HepG2 (cell line): Measurements from ENCODE around the gene AHCY. TPM values are rescaled to one million over a fixed set of nuclear protein-coding genes. Genes with fewer than 3 reads are reported as not detected.
A peak's percentile ranks its signal among the peaks of the same experiment; 100 is the strongest.

ENCODE experiments used
- ARNT2 ChIP-seq: sonication (generic); formaldehyde crosslinking; IDR thresholded peaks from 2 replicates; pipeline ENCODE4 v1.8.0; 2022; ENCODE audit warnings: mild to moderate bottlenecking, low read depth, missing genetic modification reagents, moderate library complexity
- CERS6 ChIP-seq: sonication (generic); formaldehyde crosslinking; IDR thresholded peaks from 2 replicates; pipeline ENCODE4 v1.5.0; 2020; ENCODE audit warnings: missing genetic modification reagents
- EZH2 ChIP-seq: conservative IDR thresholded peaks from 2 replicates; pipeline ENCODE4 v1.6.1; 2012; ENCODE audit warnings: mild to moderate bottlenecking, low read depth, low read length, moderate library complexity
- TMF1 ChIP-seq: sonication (generic); formaldehyde crosslinking; IDR thresholded peaks from 2 replicates; pipeline ENCODE4 v1.8.1; 2022; ENCODE audit warnings: low read depth, missing genetic modification reagents
- YY1 ChIP-seq: IDR thresholded peaks from 2 replicates; pipeline ENCODE4 v1.6.1; 2011; ENCODE audit warnings: low read length, low read depth, moderate library complexity, mild to moderate bottlenecking; ENCODE audit not compliant: insufficient read depth, insufficient replicate concordance
- ZHX2 ChIP-seq, 2 experiments: sonication (generic) in 1 of 2; formaldehyde crosslinking in 1 of 2; IDR thresholded peaks; 2 replicates each; pipeline versions ENCODE4 v1.6.1 to v1.9.0; 2014 to 2022; ENCODE audit warnings: antibody characterized with exemption in 1 of 2, borderline replicate concordance in 1 of 2, inconsistent platforms in 1 of 2, low read depth in 1 of 2, missing genetic modification reagents in 1 of 2
- ZMYM4 ChIP-seq: sonication (generic); formaldehyde crosslinking; IDR thresholded peaks from 2 replicates; pipeline ENCODE4 v1.8.1; 2023; ENCODE audit warnings: mild to moderate bottlenecking, missing genetic modification reagents
- ZNF569 ChIP-seq: sonication (generic); formaldehyde crosslinking; IDR thresholded peaks from 2 replicates; pipeline ENCODE4 v1.5.0; 2020; ENCODE audit warnings: mild to moderate bottlenecking, missing genetic modification reagents, moderate library complexity, borderline replicate concordance
- ZNF773 ChIP-seq: sonication (generic); formaldehyde crosslinking; IDR thresholded peaks from 2 replicates; pipeline ENCODE4 v1.4.0; 2020; ENCODE audit warnings: missing genetic modification reagents, borderline replicate concordance
- polyA plus RNA-seq, 8 experiments: library from polyadenylated mRNA; depleted of rRNA in 3 of 8; stranded (reverse) in 7 of 8; unstranded in 1 of 8; fragments of >200 nt; fragmentation: Illumina TruSeq in 4 of 8; extraction: Trizol in 4 of 8; gene quantifications; 2 replicates each; pipeline versions ENCODE4 v1.2.1 to v1.2.3, GENCODE V29; 2011 to 2016; ENCODE audit warnings: low read depth in 4 of 8, missing spikeins in 1 of 8, mixed read lengths in 1 of 8; ENCODE audit not compliant: insufficient read depth in 1 of 8
- total RNA-seq, 5 experiments: library from RNA; depleted of rRNA; stranded (reverse); fragments of >200 nt; fragmentation: Illumina TruSeq; extraction: Trizol; gene quantifications; 2 replicates each; pipeline ENCODE4 v1.2.3, GENCODE V29; 2016; ENCODE audit warnings: low read depth in 1 of 5
- TF ChIP-seq, protein P1 (sequence below): sonication (generic); formaldehyde crosslinking; IDR thresholded peaks from 2 replicates; pipeline ENCODE4 v1.9.0; 2021; ENCODE audit warnings: mild to moderate bottlenecking, missing genetic modification reagents
- TF ChIP-seq, protein P2 (sequence below): sonication (generic); formaldehyde crosslinking; IDR thresholded peaks from 2 replicates; pipeline ENCODE4 v1.5.1; 2020; ENCODE audit warnings: missing genetic modification reagents, mild to moderate bottlenecking, borderline replicate concordance

AHCY gene
- total and polyA plus RNA-seq, 2 of the 13 experiments (the other 11 are each of a cell fraction or from before 2014, with no cell fraction given): 407 to 419 TPM

- TF ChIP-seq ZMYM4 (CRISPR knock-in tag) (peak; percentile 61; the same call in 1 of the 2 replicates), CERS6 (CRISPR knock-in tag) (peak; percentile 83; the same call in 1 of the 2 replicates), ZHX2 (IDR thresholded peaks at IDR 0.05; ENCODE audit: low read depth) (peak; percentile 35; the same call in 1 of the 2 replicates), ZHX2 (CRISPR knock-in tag; IDR thresholded peaks at IDR 0.05; ENCODE audit: borderline replicate concordance) (no peak; the same call in 1 of the 2 replicates), EZH2 (no peak), YY1 (peak; percentile 91), ARNT2 (CRISPR knock-in tag) (peak; percentile 96), TMF1 (CRISPR knock-in tag) (peak; percentile 92), ZNF569 (CRISPR knock-in tag) (0 out of 2 replicates have a peak, but pooled peaks have one; percentile 84), ZNF773 (peak; percentile 38; the same call in 1 of the 2 replicates)
- TF ChIP-seq, protein P1, sequence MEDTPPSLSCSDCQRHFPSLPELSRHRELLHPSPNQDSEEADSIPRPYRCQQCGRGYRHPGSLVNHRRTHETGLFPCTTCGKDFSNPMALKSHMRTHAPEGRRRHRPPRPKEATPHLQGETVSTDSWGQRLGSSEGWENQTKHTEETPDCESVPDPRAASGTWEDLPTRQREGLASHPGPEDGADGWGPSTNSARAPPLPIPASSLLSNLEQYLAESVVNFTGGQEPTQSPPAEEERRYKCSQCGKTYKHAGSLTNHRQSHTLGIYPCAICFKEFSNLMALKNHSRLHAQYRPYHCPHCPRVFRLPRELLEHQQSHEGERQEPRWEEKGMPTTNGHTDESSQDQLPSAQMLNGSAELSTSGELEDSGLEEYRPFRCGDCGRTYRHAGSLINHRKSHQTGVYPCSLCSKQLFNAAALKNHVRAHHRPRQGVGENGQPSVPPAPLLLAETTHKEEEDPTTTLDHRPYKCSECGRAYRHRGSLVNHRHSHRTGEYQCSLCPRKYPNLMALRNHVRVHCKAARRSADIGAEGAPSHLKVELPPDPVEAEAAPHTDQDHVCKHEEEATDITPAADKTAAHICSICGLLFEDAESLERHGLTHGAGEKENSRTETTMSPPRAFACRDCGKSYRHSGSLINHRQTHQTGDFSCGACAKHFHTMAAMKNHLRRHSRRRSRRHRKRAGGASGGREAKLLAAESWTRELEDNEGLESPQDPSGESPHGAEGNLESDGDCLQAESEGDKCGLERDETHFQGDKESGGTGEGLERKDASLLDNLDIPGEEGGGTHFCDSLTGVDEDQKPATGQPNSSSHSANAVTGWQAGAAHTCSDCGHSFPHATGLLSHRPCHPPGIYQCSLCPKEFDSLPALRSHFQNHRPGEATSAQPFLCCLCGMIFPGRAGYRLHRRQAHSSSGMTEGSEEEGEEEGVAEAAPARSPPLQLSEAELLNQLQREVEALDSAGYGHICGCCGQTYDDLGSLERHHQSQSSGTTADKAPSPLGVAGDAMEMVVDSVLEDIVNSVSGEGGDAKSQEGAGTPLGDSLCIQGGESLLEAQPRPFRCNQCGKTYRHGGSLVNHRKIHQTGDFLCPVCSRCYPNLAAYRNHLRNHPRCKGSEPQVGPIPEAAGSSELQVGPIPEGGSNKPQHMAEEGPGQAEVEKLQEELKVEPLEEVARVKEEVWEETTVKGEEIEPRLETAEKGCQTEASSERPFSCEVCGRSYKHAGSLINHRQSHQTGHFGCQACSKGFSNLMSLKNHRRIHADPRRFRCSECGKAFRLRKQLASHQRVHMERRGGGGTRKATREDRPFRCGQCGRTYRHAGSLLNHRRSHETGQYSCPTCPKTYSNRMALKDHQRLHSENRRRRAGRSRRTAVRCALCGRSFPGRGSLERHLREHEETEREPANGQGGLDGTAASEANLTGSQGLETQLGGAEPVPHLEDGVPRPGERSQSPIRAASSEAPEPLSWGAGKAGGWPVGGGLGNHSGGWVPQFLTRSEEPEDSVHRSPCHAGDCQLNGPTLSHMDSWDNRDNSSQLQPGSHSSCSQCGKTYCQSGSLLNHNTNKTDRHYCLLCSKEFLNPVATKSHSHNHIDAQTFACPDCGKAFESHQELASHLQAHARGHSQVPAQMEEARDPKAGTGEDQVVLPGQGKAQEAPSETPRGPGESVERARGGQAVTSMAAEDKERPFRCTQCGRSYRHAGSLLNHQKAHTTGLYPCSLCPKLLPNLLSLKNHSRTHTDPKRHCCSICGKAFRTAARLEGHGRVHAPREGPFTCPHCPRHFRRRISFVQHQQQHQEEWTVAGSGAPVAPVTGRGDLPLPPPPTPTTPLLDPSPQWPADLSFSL: no peak
- TF ChIP-seq, protein P2, sequence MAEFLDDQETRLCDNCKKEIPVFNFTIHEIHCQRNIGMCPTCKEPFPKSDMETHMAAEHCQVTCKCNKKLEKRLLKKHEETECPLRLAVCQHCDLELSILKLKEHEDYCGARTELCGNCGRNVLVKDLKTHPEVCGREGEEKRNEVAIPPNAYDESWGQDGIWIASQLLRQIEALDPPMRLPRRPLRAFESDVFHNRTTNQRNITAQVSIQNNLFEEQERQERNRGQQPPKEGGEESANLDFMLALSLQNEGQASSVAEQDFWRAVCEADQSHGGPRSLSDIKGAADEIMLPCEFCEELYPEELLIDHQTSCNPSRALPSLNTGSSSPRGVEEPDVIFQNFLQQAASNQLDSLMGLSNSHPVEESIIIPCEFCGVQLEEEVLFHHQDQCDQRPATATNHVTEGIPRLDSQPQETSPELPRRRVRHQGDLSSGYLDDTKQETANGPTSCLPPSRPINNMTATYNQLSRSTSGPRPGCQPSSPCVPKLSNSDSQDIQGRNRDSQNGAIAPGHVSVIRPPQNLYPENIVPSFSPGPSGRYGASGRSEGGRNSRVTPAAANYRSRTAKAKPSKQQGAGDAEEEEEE (CRISPR knock-in tag): no peak
These were observed at the start of gene AHCY (continued) for GRCh38 chr20:34302723-34303533.
